Hepatocyte (in vitro differentiated cells): ENCODE results near the gene SET.

ENCODE experiments used
- CTCF ChIP-seq: fragments of 200-600 bp; sonication (generic); IDR thresholded peaks from 2 replicates; pipeline ENCODE4 v1.5.1; 2016; ENCODE audit warnings: antibody characterized with exemption, mild to moderate bottlenecking; ENCODE audit not compliant: poor library complexity
- EZH2phosphoT487 ChIP-seq: fragments of 200-600 bp; sonication (generic); IDR thresholded peaks from one replicate; pipeline ENCODE4 v1.6.1; 2018; ENCODE audit warnings: antibody characterized with exemption, mild to moderate bottlenecking, low read depth, moderate library complexity; ENCODE audit not compliant: unreplicated experiment, severe bottlenecking

DNA sequence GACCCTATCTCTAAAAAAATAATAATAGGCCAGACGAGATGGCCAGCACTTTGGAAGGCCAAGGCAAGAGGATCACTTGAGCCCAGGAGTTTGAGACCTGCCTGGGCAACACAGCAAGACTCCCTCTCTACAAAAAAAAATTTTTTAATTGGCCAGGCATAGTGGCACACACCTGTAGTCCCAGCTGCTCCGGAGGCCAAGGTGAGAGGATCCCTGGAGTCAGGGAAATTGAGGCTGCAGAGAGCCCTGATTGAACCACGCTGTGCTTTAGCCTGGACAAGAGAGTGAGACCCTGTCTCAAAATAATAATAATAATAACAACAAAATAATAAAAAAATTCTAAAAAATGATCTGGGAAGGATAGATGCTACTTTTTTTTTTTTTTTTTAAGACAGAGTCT, 31.2 kb upstream of the SET start:
- no peak for TF ChIP-seq EZH2phosphoT487
- no peak for TF ChIP-seq CTCF
